Sigmoid colon (tissue), 7 donors: ENCODE results near the gene NAT9. TPM values are rescaled to one million over a fixed set of nuclear protein-coding genes. Genes with fewer than 3 reads are reported as not detected.

Experiments used
- DNase-seq: peaks from one replicate; pipeline ENCODE4 v3.0.0-alpha.2; 2019
- H3K27ac ChIP-seq, 4 donors: fragments of 200-600 bp; sonication (generic); one replicate each; pipeline ENCODE4 v1.5.1; 2016 to 2019; ENCODE audit warnings: mild to moderate bottlenecking in 1 of 4
- H3K27me3 ChIP-seq, 3 donors: fragments of 200-600 bp; sonication (generic); one replicate each; pipeline ENCODE4 v1.5.1; 2019; ENCODE audit warnings: mild to moderate bottlenecking in 1 of 3
- H3K36me3 ChIP-seq, 4 donors: fragments of 200-600 bp; sonication (generic); one replicate each; pipeline ENCODE4 v1.5.1; 2016 to 2019
- H3K4me1 ChIP-seq, 4 donors: fragments of 200-600 bp; sonication (generic); one replicate each; pipeline ENCODE4 v1.5.1; 2017 to 2019
- H3K4me3 ChIP-seq, 4 donors: fragments of 200-600 bp; sonication (generic); one replicate each; pipeline ENCODE4 v1.5.1; 2017 to 2019; ENCODE audit warnings: mild to moderate bottlenecking in 2 of 4, moderate library complexity in 1 of 4
- H3K9me3 ChIP-seq, 4 donors: fragments of 200-600 bp in 3 of 4; sonication (generic) in 3 of 4; one replicate each; pipeline versions ENCODE4 v1.5.1 to v1.6.1; 2013 to 2019
- EP300 ChIP-seq, 4 donors: sonication (generic); formaldehyde crosslinking; IDR thresholded peaks; one replicate each; pipeline ENCODE4 v1.6.1; 2017; ENCODE audit warnings: antibody characterized with exemption in 4 of 4
- POLR2A ChIP-seq, 2 donors: fragments of 450-650 bp; IDR thresholded peaks; one replicate each; pipeline ENCODE4 v1.6.1; 2016; ENCODE audit warnings: antibody characterized with exemption in 2 of 2, mild to moderate bottlenecking in 2 of 2, moderate library complexity in 2 of 2
- POLR2AphosphoS5 ChIP-seq, 4 donors: sonication (generic); formaldehyde crosslinking; IDR thresholded peaks; one replicate each; pipeline ENCODE4 v1.6.1; 2017; ENCODE audit warnings: antibody characterized with exemption in 4 of 4
- WGBS, 2 donors: extraction: QIAGEN DNeasy Blood & Tissue Kit; methylation state at CpG; one replicate each; pipeline ENCODE4 v1.1.7; 2013; 5-methylcytosine and 5-hydroxymethylcytosine counted together
- intact Hi-C: fragments of 100-400 bp; cut with DNase I; formaldehyde crosslinking; loops from one replicate; pipeline ENCODE4 v1.15.1; 2023
- polyA plus RNA-seq, 3 donors: library from polyadenylated mRNA; stranded (reverse); fragments of 200-250 nt; gene quantifications; one replicate each; pipeline ENCODE4 v1.2.3, GENCODE V29; 2013
- total RNA-seq, 4 donors: library from RNA; depleted of rRNA; stranded (reverse); fragments of >200 nt; gene quantifications; one replicate each; pipeline ENCODE4 v1.1.0, GENCODE V29; 2016
- TF ChIP-seq, protein P1 (sequence below), 4 experiments: fragments of 450-650 bp in 3 of 4; fragments of 200-600 bp in 1 of 4; IDR thresholded peaks; one replicate each; pipeline ENCODE4 v1.5.1; 2016 to 2019; ENCODE audit warnings: antibody characterized with exemption in 4 of 4, mild to moderate bottlenecking in 3 of 4, moderate library complexity in 2 of 4
- donor health status: healthy with polysubstance abuse.
- donor health status: Bipolar disorder and iron deficiency.
- donor health status: healthy.

NAT9 gene
- total and polyA plus RNA-seq, 7 donors, result 11.3 to 36.4 (median 16.1) TPM

DNA sequence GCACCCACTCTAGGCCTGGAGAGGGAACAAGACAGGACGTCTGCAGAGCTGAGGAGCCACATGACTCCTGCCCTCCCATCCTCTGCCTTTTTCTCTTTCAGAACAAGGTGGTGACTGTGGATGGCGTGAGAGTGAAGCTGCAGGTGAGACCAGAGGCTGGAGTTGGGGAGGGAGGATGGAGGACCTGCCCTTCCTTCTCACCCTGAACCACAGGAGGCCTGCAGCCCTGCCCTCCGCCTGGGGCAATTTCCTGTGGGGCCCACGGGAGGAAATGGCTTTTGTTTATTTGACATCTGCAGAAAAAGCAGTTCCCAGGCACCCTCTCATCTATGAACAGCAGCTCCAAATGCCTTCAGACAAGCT is 34.0 kb downstream of the NAT9 start:
- H3K4me1 ChIP-seq, result peaks cover 0 to 20% (median 14%) of the 10 kb centered on the region in 4 donors
- H3K9me3 ChIP-seq, result no peaks in the 10 kb centered on the region
- TF ChIP-seq, protein P1, sequence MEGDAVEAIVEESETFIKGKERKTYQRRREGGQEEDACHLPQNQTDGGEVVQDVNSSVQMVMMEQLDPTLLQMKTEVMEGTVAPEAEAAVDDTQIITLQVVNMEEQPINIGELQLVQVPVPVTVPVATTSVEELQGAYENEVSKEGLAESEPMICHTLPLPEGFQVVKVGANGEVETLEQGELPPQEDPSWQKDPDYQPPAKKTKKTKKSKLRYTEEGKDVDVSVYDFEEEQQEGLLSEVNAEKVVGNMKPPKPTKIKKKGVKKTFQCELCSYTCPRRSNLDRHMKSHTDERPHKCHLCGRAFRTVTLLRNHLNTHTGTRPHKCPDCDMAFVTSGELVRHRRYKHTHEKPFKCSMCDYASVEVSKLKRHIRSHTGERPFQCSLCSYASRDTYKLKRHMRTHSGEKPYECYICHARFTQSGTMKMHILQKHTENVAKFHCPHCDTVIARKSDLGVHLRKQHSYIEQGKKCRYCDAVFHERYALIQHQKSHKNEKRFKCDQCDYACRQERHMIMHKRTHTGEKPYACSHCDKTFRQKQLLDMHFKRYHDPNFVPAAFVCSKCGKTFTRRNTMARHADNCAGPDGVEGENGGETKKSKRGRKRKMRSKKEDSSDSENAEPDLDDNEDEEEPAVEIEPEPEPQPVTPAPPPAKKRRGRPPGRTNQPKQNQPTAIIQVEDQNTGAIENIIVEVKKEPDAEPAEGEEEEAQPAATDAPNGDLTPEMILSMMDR (IDR thresholded peaks at IDR 0.05), result no peak
- TF ChIP-seq POLR2A (IDR thresholded peaks at IDR 0.05) (no peak), POLR2AphosphoS5 (IDR thresholded peaks at IDR 0.05) (no peak), EP300 (IDR thresholded peaks at IDR 0.05) (no peak)
- peaks cover 11 to 51% (median 39%) of the 10 kb centered on the region in 3 donors for H3K27me3 ChIP-seq
- DNase-seq, result no peak
- WGBS, 2 donors, result 10 to 23% methylated on average over 4 of the region's 4 CpGs
- no peaks in the 10 kb centered on the region for H3K36me3 ChIP-seq
- no peak overlapping the region for H3K27ac ChIP-seq
- intact Hi-C loops, result no loop called here
- H3K4me3 ChIP-seq, result no peak overlapping the region

DNA sequence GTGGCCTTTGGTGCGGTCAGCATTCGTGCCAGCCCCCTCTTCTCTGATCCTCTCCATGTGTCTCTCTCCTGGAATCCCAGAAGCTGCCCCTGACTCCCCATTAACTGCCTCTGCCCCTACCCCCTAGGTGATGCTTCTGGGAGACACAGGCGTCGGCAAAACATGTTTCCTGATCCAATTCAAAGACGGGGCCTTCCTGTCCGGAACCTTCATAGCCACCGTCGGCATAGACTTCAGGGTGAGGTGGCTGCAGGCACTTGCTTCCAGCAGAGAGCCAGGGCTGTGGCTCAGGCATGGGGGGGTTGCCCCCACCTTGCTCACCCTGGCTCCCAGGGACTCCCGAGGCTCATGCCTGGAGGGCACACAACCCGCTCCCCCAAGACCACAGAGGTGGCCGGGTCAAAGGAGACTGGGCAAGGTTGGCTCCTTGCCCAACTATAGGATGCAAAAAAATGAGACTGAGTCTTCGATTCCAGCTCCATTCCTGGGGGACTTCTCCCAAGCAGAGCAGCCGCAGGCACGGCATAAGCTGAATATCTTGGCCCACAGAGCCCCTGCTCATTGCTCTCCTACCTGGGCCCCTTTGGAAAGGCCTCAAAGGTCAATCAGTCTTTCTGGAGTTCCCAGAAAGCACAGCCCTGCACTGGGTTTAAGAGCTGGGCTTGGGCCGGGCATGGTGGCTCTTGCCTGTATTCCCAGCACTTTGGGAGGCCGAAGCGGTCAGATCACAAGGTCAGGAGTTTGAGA is 35.3 kb downstream of the NAT9 start:
- H3K27ac ChIP-seq, result no peak overlapping the region
- H3K9me3 ChIP-seq, result no peaks in the 10 kb centered on the region
- no peak overlapping the region for H3K4me3 ChIP-seq
- TF ChIP-seq, protein P1 (IDR thresholded peaks at IDR 0.05), result no peak
- no peak for TF ChIP-seq POLR2A (IDR thresholded peaks at IDR 0.05)
- no peak for TF ChIP-seq EP300 (IDR thresholded peaks at IDR 0.05)
- TF ChIP-seq POLR2AphosphoS5 (IDR thresholded peaks at IDR 0.05), result no peak
- peaks cover 0 to 25% (median 23%) of the 10 kb centered on the region in 4 donors for H3K4me1 ChIP-seq
- peaks cover 22 to 64% (median 46%) of the 10 kb centered on the region in 3 donors for H3K27me3 ChIP-seq
- intact Hi-C loops, result no loop called here
- no peaks in the 10 kb centered on the region for H3K36me3 ChIP-seq
- WGBS, 2 donors, result 90% methylated on average over 17 of the region's 17 CpGs
- DNase-seq, result no peak

DNA sequence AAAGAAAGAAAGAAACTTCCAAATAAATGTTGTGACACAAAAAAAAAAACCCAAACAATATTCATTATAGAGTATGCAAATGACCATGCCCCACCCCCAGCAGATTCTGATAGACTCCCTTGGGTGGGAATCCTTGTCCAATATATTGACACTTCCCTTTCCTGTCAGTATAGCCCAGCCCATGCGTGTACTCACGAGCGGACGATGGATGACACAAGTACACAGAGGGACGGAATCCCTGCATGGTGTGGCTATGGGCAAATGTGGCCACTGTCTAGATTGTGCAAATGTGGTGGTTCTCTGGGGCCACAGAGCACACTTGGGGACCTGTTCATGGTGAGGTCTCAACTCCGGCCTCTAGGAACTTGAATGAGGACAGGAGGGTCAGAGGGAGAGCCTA is 36.0 kb downstream of the NAT9 start:
- Histone ChIP-seq H3K27ac (no peak overlapping the region), H3K4me3 (no peak overlapping the region), H3K4me1 (peaks cover 0 to 25% (median 23%) of the 10 kb centered on the region in 4 donors), H3K9me3 (no peaks in the 10 kb centered on the region), H3K36me3 (no peaks in the 10 kb centered on the region), H3K27me3 (peaks cover 22 to 71% (median 50%) of the 10 kb centered on the region in 3 donors)
- no peak for DNase-seq
- intact Hi-C loops, result no loop called here
- TF ChIP-seq EP300 (IDR thresholded peaks at IDR 0.05) (no peak), POLR2AphosphoS5 (IDR thresholded peaks at IDR 0.05) (no peak), POLR2A (IDR thresholded peaks at IDR 0.05) (no peak)
- TF ChIP-seq, protein P1 (IDR thresholded peaks at IDR 0.05), result no peak
- WGBS, 2 donors, result 79 to 82% methylated on average over 6 of the region's 6 CpGs

DNA sequence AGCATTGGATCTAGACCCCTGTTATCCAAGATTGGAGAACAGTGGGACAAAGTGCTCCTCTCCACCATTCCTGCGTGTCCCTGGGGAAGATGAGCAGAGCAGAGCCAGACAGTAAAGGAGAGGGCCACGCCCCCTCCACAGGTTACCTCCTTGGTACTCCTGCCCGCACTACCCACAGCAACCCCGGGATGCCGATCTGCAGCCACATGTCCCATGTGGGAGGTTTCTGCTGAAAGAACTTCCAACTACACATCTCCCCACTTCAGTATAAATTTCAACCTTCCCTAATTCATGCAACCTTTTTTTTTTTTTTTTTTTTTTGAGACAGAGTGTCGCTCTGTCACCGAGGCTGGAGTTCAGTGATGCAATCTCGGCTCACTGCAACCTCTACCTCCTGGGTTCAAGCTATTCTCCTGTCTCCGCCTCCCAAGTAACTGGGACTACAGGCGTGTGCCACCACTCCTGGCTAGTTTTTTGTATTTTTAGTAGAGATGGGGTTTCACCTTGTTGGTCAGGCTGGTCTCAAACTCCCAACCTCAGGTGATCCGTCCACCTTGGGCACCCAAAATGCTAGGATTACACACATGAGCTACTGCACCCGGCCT is 36.8 kb downstream of the NAT9 start:
- no peak for DNase-seq
- peaks cover 22 to 76% (median 50%) of the 10 kb centered on the region in 3 donors for H3K27me3 ChIP-seq
- intact Hi-C loops, result loop anchor here (10.0 kb wide), 1 partner anchor 175 kb away; the partner anchor contains the start of gene CD300H

More for the DNA sequence above, 36.8 kb downstream of the NAT9 start:
- peaks cover 0 to 24% (median 17%) of the 10 kb centered on the region in 4 donors for H3K4me1 ChIP-seq
- no peak overlapping the region for H3K27ac ChIP-seq
- H3K9me3 ChIP-seq, result no peaks in the 10 kb centered on the region
- no peak overlapping the region for H3K4me3 ChIP-seq
- 71 to 80% methylated on average over 12 of the region's 12 CpGs for WGBS, 2 donors
- TF ChIP-seq POLR2AphosphoS5 (IDR thresholded peaks at IDR 0.05) (no peak), EP300 (IDR thresholded peaks at IDR 0.05) (no peak), POLR2A (IDR thresholded peaks at IDR 0.05) (no peak)
- TF ChIP-seq, protein P1 (IDR thresholded peaks at IDR 0.05), result no peak
- no peaks in the 10 kb centered on the region for H3K36me3 ChIP-seq
